ENCODE results near the gene CRYZL1.
A peak's percentile ranks its signal among the peaks of the same experiment; 100 is the strongest.
"Not testable (repeated sequence)": the region's sequence is repeated elsewhere in the genome, so short reads cannot be mapped to it uniquely, and the experiment has no call there.

Gene CRYZL1

GRCh38 chr21:33619726-33620125 is 21.8 kb downstream of the CRYZL1 start:
- WGBS, result 96% methylated on average over 4 of the region's 4 CpGs
- no peaks in the 10 kb centered on the region for H3K27me3 ChIP-seq (ENCODE audit: insufficient read depth, low read length)
- H3K9ac ChIP-seq (ENCODE audit: low read depth, low read length), result no peak overlapping the region
- no peak overlapping the region for H3K27ac ChIP-seq (ENCODE audit: low read depth, low read length)
- peaks cover 38% of the 10 kb centered on the region for H3K36me3 ChIP-seq (ENCODE audit: insufficient read depth, low read length)
- peaks cover 17% of the 10 kb centered on the region for H3K4me1 ChIP-seq (ENCODE audit: insufficient read depth, low read length)
- H3K9me3 ChIP-seq (ENCODE audit: insufficient read depth, low read depth, low read length), result no peaks in the 10 kb centered on the region
- no peak overlapping the region for H3K4me3 ChIP-seq (ENCODE audit: low read length)

GRCh38 chr21:33618407-33618806 is 23.1 kb downstream of the CRYZL1 start:
- H3K4me3 ChIP-seq (ENCODE audit: low read length), result no peak overlapping the region
- no peaks in the 10 kb centered on the region for H3K9me3 ChIP-seq (ENCODE audit: insufficient read depth, low read depth, low read length)
- no peak overlapping the region for H3K9ac ChIP-seq (ENCODE audit: low read depth, low read length)
- WGBS, result 88% methylated on average over 2 of the region's 2 CpGs
- H3K27me3 ChIP-seq (ENCODE audit: insufficient read depth, low read length), result no peaks in the 10 kb centered on the region
- peak overlapping the region; percentile 9; the same call in 1 of the 2 replicates for H3K27ac ChIP-seq (ENCODE audit: low read depth, low read length)
- H3K36me3 ChIP-seq (ENCODE audit: insufficient read depth, low read length), result peaks cover 30% of the 10 kb centered on the region
- H3K4me1 ChIP-seq (ENCODE audit: insufficient read depth, low read length), result peaks cover 17% of the 10 kb centered on the region

- H3K27me3 ChIP-seq (ENCODE audit: insufficient read depth, low read length); H3K9ac ChIP-seq (ENCODE audit: low read depth, low read length); H3K4me3 ChIP-seq (ENCODE audit: low read length); H3K9me3 ChIP-seq (ENCODE audit: insufficient read depth, low read depth, low read length); H3K27ac ChIP-seq (ENCODE audit: low read depth, low read length): not testable (repeated sequence)
- Histone ChIP-seq H3K4me1 (ENCODE audit: insufficient read depth, low read length) (peaks cover 16% of the 10 kb centered on the region), H3K36me3 (ENCODE audit: insufficient read depth, low read length) (peaks cover 35% of the 10 kb centered on the region)
- 96% methylated on average over 11 of the region's 11 CpGs for WGBS
Measured at GRCh38 chr21:33617565-33617964, 24.0 kb downstream of the CRYZL1 start.

GRCh38 chr21:33611006-33611744 is 30.4 kb downstream of the CRYZL1 start:
- no peak overlapping the region for H3K9ac ChIP-seq (ENCODE audit: low read depth, low read length)
- peaks cover 36% of the 10 kb centered on the region for H3K36me3 ChIP-seq (ENCODE audit: insufficient read depth, low read length)
- 94% methylated on average over 4 of the region's 7 CpGs for WGBS
- no peaks in the 10 kb centered on the region for H3K9me3 ChIP-seq (ENCODE audit: insufficient read depth, low read depth, low read length)
- no peak overlapping the region for H3K4me3 ChIP-seq (ENCODE audit: low read length)
- no peaks in the 10 kb centered on the region for H3K4me1 ChIP-seq (ENCODE audit: insufficient read depth, low read length)
- no peak overlapping the region for H3K27ac ChIP-seq (ENCODE audit: low read depth, low read length)
- H3K27me3 ChIP-seq (ENCODE audit: insufficient read depth, low read length), result no peaks in the 10 kb centered on the region

- Histone ChIP-seq H3K9me3 (ENCODE audit: insufficient read depth, low read depth, low read length) (no peaks in the 10 kb centered on the region), H3K9ac (ENCODE audit: low read depth, low read length) (no peak overlapping the region), H3K36me3 (ENCODE audit: insufficient read depth, low read length) (peaks cover 38% of the 10 kb centered on the region), H3K4me1 (ENCODE audit: insufficient read depth, low read length) (no peaks in the 10 kb centered on the region), H3K4me3 (ENCODE audit: low read length) (no peak overlapping the region), H3K27me3 (ENCODE audit: insufficient read depth, low read length) (no peaks in the 10 kb centered on the region), H3K27ac (ENCODE audit: low read depth, low read length) (no peak overlapping the region)
- WGBS, result 79% methylated on average over 1 of the region's 1 CpG
Measured at GRCh38 chr21:33608559-33608958, 33.0 kb downstream of the CRYZL1 start.

GRCh38 chr21:33598051-33598450 is 43.5 kb downstream of the CRYZL1 start:
- Histone ChIP-seq H3K4me3 (ENCODE audit: low read length) (no peak overlapping the region), H3K9ac (ENCODE audit: low read depth, low read length) (no peak overlapping the region), H3K36me3 (ENCODE audit: insufficient read depth, low read length) (peaks cover 63% of the 10 kb centered on the region), H3K4me1 (ENCODE audit: insufficient read depth, low read length) (no peaks in the 10 kb centered on the region), H3K27me3 (ENCODE audit: insufficient read depth, low read length) (no peaks in the 10 kb centered on the region), H3K9me3 (ENCODE audit: insufficient read depth, low read depth, low read length) (no peaks in the 10 kb centered on the region), H3K27ac (ENCODE audit: low read depth, low read length) (no peak overlapping the region)
- 100% methylated on average over 1 of the region's 1 CpG for WGBS

- Histone ChIP-seq H3K27me3 (ENCODE audit: insufficient read depth, low read length) (no peaks in the 10 kb centered on the region), H3K27ac (ENCODE audit: low read depth, low read length) (peak within 1 kb of the TSS; percentile 82), H3K9ac (ENCODE audit: low read depth, low read length) (peak within 1 kb of the TSS; percentile 93), H3K4me3 (ENCODE audit: low read length) (peak within 1 kb of the TSS; percentile 88), H3K4me1 (ENCODE audit: insufficient read depth, low read length) (peaks cover 15% of the 10 kb centered on the region), H3K9me3 (ENCODE audit: insufficient read depth, low read depth, low read length) (no peaks in the 10 kb centered on the region), H3K36me3 (ENCODE audit: insufficient read depth, low read length) (peaks cover 25% of the 10 kb centered on the region)
- WGBS, result 1% methylated on average over 78 of the region's 78 CpGs
Measured at GRCh38 chr21:33588485-33589335, 52.8 kb downstream of the CRYZL1 start, which contains the start of gene DONSON. TSS of gene DONSON (minus strand) at chr21:33588684. CDS start at chr21:33588641, 43 bp downstream.

- H3K9ac ChIP-seq (ENCODE audit: low read depth, low read length), result peak overlapping the region; percentile 93
- H3K27me3 ChIP-seq (ENCODE audit: insufficient read depth, low read length), result no peaks in the 10 kb centered on the region
- peaks cover 32% of the 10 kb centered on the region for H3K36me3 ChIP-seq (ENCODE audit: insufficient read depth, low read length)
- no peaks in the 10 kb centered on the region for H3K9me3 ChIP-seq (ENCODE audit: insufficient read depth, low read depth, low read length)
- WGBS, result 2% methylated on average over 57 of the region's 57 CpGs
- H3K4me3 ChIP-seq (ENCODE audit: low read length), result peak overlapping the region; percentile 88
- peaks cover 15% of the 10 kb centered on the region for H3K4me1 ChIP-seq (ENCODE audit: insufficient read depth, low read length)
- H3K27ac ChIP-seq (ENCODE audit: low read depth, low read length), result peak overlapping the region; percentile 82
Measured at GRCh38 chr21:33587792-33588484, 53.6 kb downstream of the CRYZL1 start.

- Histone ChIP-seq H3K4me1 (ENCODE audit: insufficient read depth, low read length) (peaks cover 15% of the 10 kb centered on the region), H3K36me3 (ENCODE audit: insufficient read depth, low read length) (peaks cover 41% of the 10 kb centered on the region), H3K27ac (ENCODE audit: low read depth, low read length) (no peak overlapping the region), H3K4me3 (ENCODE audit: low read length) (peak overlapping the region; percentile 88), H3K27me3 (ENCODE audit: insufficient read depth, low read length) (no peaks in the 10 kb centered on the region), H3K9me3 (ENCODE audit: insufficient read depth, low read depth, low read length) (no peaks in the 10 kb centered on the region), H3K9ac (ENCODE audit: low read depth, low read length) (no peak overlapping the region; the same call in 1 of the 2 replicates)
- WGBS, result 85% methylated on average over 4 of the region's 6 CpGs
Measured at GRCh38 chr21:33586927-33587326, 54.6 kb downstream of the CRYZL1 start.

- H3K4me3 ChIP-seq (ENCODE audit: low read length), result no peak overlapping the region
- peaks cover 61% of the 10 kb centered on the region for H3K36me3 ChIP-seq (ENCODE audit: insufficient read depth, low read length)
- no peak overlapping the region for H3K27ac ChIP-seq (ENCODE audit: low read depth, low read length)
- H3K9me3 ChIP-seq (ENCODE audit: insufficient read depth, low read depth, low read length), result no peaks in the 10 kb centered on the region
- WGBS, result 98% methylated on average over 3 of the region's 3 CpGs
- H3K9ac ChIP-seq (ENCODE audit: low read depth, low read length), result no peak overlapping the region
- no peaks in the 10 kb centered on the region for H3K27me3 ChIP-seq (ENCODE audit: insufficient read depth, low read length)
- peaks cover 12% of the 10 kb centered on the region for H3K4me1 ChIP-seq (ENCODE audit: insufficient read depth, low read length)
Measured at GRCh38 chr21:33584455-33584854, 57.1 kb downstream of the CRYZL1 start.
